GM21825 (cell line): ENCODE data around the gene STX4.
A peak's percentile ranks its signal among the peaks of the same experiment; 100 is the strongest.

Source experiments
- ATAC-seq: cut with Tn5 transposase; IDR thresholded peaks from one replicate; pipeline ENCODE4 v1.9.1; 2021; ENCODE audit warnings: mild to moderate bottlenecking, moderate library complexity; ENCODE audit not compliant: unreplicated experiment

Gene STX4, protein sequence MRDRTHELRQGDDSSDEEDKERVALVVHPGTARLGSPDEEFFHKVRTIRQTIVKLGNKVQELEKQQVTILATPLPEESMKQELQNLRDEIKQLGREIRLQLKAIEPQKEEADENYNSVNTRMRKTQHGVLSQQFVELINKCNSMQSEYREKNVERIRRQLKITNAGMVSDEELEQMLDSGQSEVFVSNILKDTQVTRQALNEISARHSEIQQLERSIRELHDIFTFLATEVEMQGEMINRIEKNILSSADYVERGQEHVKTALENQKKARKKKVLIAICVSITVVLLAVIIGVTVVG

DNA sequence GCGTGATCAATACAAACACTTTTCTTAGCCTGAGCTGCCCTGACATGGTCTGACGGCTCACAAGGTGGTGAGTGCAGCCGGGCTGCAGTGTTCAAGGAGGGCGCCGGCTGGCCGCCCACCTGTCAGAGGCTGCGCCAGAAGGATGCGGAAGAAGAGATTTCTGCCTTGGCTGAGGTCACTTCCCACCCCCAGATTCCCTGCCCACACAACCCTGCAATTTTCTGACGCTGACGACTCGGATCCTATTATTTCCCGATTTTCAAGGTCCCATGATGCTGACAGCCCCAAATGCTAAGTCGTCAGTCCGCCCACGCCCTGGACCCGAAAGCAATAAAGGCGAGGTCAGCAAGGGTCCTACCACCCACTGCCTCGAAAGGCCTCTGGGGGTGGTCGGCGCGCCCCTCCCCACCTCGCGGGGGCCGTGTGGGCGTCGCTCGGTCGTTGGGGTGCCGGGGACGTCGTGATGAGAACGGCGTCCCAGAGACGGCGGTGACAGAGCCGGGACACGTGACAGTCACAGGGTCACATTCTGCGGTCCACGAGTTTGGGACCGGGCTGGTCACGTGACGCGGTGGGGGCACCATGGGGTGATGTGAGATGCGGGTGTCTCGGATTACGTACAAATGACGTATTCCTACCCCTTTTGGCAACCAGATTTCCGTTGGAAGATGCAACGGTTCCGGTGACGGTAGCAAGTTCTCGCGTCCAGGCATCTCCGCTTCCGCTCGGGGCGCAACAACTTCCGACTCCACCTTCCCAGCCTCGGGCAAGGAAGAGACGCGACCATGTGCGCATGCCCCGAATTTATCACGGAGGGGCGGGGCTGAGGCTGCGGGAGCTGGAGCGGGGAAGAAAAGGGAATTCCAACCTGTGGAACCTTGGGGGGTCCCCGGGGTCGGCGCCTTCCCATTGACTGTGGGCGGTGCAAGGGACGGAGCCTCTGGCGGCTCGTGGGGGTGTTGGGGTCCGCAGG lies at the start of gene STX4:
Gene STX4, plus strand, starts transcription at position 823 of the 973 bp plus-strand sequence. CDS start 248 bp downstream, outside the sequence.
- ATAC-seq: peak; percentile 70

DNA sequence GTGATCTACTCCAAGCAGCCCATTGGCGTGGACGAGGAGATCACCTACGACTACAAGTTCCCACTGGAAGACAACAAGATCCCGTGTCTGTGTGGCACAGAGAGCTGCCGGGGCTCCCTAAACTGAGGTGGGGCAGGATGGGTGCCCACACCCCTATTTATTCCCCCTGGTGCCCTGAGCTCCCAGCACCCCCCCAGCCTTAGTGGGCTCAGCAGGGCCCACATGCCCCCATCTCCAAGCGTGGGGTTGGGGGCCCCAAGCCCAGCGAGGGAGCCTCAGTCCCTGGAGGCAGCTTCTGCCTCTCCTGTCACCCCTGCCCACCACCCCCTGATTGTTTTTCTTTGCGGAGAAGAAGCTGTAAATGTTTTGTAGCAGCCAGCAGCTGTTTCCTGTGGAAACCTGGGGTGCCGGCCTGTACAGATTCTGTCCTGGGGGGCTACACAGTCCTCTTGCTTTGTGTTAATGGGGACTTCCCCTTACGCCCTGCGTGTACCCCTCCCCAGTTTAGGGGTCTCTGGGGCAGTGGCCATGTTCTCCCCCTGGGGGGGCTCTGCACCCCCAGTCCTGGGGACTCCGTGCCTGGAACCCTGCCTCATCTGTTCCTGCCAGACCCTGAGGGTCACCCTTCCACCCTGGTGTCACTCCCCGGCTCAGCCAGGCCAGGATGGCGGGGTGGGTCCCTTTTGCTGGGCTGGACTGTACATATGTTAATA lies 49.3 kb upstream of the STX4 start:
- ATAC-seq: no peak

DNA sequence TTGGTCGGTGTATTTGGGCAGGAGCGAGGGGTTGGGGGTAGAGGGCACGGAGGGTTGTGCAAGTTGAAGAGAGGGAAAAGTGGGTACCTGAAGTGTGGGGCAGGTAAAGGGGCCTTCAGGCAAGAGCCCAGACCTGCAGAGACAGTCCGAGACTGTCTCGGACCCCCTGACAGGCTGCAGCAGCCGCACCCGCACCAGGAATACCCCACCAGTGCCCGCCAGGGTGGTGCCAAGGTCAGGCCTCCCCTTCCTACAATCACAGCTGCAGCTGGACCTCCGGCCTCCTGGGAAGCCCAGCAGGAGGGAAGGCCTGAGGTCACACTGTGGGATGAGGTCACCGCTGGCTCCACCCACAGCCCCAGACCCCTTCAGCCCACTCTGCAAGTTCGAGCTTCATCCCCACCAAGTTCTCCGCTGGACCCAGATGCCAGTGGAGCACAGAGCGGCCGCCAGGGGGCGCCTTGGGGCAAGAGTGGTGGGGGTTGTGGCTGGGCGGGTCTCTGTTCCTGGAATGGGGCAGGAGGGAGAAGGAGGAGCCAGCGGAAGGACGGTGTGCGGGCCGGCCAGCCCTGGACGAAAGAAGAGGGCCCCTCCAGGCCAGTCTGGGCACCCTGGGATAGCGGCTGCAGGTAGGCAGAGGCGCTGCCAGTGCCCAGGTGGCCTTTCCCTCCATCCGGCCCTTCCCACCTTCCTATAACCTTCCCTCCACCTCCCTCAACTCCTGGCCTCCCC lies 48.5 kb upstream of the STX4 start, which contains the start of gene HSD3B7:
Gene HSD3B7, plus strand, starts transcription at position 539 of the 732 bp plus-strand sequence. CDS start 452 bp downstream, outside the sequence.
- no peak for ATAC-seq

DNA sequence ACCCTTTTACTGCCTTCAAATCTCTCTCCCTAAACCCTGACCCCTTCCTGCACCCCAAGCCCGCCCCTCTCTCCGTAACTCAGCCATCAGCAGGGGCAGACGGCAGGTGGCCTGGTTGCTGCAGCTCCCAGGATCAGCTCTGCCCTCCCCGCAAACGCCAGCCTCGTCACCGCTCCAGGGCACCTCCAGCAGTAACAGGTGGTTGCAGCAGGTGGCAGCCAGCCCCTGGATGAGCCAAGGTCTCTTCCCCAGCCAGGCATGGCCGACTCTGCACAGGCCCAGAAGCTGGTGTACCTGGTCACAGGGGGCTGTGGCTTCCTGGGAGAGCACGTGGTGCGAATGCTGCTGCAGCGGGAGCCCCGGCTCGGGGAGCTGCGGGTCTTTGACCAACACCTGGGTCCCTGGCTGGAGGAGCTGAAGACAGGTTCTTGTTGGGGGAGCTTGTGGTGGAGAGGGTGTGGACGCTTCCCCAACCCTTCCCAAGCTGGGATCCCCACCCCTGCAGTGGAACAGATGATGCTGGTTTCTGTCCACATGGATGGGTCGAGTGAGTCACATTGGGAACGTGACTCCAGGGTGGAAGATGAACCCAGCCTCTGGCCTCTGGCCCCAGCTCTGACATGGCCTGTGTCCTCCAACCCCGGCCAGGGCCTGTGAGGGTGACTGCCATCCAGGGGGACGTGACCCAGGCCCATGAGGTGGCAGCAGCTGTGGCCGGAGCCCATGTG lies 47.8 kb upstream of the STX4 start:
- no peak for ATAC-seq

DNA sequence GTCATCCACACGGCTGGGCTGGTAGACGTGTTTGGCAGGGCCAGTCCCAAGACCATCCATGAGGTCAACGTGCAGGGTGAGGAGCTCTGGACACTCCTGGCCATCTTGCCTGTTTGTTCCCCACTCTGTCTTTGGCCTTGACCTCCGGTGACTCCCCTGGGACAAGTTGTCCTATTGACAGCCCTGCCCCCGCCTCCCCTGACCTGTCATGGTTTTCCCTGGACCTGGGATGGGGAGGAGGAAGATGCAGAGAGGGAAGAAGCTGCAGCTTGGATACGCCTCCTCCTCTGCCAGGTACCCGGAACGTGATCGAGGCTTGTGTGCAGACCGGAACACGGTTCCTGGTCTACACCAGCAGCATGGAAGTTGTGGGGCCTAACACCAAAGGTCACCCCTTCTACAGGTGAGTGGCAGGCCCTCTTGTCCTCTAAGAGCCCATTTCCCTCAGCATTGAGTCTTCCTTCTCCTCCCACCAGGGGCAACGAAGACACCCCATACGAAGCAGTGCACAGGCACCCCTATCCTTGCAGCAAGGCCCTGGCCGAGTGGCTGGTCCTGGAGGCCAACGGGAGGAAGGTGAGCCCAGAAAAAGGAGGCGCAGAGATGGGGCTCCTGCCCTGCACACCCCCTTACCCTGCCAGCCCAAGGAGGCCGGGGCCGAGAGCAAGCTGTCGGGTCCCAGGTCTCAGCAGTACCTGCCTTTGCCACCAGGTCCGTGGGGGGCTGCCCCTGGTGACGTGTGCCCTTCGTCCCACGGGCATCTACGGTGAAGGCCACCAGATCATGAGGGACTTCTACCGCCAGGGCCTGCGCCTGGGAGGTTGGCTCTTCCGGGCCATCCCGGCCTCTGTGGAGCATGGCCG lies 47.0 kb upstream of the STX4 start:
- ATAC-seq: no peak

DNA sequence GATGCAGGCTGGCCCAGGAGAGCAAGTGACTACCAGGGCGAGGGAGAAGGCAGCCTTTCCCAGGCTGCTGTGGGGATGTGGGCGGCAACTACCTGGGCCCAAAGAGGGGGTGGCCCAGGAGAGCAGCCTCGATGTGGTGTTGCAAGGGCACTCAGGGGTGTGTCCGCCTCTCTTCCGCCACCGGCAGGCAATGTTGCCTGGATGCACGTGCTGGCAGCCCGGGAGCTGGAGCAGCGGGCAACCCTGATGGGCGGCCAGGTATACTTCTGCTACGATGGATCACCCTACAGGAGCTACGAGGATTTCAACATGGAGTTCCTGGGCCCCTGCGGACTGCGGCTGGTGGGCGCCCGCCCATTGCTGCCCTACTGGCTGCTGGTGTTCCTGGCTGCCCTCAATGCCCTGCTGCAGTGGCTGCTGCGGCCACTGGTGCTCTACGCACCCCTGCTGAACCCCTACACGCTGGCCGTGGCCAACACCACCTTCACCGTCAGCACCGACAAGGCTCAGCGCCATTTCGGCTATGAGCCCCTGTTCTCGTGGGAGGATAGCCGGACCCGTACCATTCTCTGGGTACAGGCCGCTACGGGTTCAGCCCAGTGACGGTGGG lies 45.7 kb upstream of the STX4 start:
- ATAC-seq: no peak

DNA sequence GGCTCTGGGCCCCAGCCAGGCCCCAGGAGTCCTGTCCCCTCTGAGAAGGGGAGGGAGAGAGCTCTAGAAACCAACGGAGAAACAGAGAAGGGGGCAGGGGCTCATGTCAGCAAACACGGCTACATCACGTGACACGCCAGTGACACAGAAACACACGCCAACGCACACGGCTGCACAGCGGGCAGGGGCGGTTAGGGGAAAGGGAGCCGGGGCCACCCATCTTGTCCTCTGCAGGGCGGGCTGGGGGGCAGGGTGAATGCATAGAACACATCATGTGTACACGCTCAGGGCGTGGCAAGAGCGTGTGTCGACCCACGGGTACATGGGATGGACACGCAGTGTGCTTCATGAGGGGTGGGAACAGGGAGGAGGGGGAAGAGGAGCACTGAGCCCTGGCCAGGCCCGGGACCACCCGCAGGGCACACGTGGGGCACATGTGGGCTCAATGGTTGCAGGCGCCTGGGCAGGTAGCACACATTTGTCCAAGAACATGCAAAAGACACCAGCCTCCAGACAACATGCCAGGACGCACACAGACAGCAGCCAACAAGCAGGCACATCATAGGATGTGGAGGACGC lies 43.8 kb upstream of the STX4 start:
- no peak for ATAC-seq

DNA sequence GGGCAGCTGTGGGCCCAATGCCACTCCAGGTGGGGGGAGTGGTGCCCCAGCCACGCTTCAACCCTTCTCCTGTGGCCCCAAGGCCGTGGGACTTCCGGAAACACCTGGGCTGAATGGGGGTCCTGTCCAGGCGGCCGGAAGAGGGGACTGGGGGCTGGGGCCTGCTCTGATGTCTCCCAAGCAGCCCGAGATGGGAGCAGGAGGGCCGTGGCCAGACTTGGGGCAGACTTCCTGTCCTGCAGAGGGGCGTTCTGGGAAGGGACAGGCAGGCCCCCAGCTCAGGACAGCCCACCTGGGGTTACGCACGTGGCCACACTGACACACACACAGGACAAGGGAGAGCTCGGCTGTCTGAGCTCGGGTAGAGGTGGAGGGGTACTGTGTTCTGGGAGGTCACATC lies 43.3 kb upstream of the STX4 start:
- ATAC-seq: no peak

DNA sequence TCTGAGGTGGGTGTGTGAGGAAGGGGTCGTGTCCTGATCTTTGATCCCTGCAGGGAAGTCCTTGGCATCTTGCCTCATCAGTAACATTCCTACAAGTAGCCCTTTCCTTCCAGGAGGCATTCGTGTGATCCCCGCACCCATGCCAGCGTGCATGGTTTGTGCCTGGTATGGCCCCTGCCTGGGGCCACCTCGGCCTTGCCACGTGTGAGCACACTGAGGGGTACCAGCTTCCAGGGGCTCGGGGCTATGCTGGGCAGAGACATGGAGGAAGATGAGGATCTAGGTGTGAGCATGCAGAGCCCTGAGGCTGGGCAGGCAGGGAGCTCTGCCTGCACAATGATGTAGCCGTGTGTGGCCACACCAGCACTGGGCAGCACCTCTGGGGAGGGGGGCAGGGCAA lies 42.3 kb upstream of the STX4 start:
- ATAC-seq: no peak

DNA sequence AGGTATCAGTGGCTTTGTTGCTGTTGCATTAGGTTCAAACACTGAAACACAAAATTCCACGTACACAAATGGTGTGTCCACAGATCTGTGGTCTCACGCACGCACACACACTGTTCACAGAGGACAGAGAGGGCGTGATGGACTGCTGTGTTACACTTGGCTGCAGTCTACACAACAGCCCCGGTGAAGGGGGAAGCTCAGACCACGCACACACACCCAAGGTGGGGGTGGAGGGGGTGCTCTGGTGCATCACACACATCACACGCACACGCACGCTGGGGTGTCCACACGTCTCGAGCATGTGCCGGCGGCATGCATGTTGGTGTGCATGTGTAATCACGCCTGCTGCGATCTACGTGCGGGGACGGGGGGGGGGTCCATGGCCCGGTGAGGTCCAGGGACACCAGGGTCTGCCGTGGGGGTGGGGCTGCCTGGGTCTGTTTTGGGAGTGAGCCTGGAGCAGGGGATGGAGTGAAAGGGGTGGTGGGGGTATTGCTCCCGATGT lies 41.0 kb upstream of the STX4 start:
- ATAC-seq: no peak

DNA sequence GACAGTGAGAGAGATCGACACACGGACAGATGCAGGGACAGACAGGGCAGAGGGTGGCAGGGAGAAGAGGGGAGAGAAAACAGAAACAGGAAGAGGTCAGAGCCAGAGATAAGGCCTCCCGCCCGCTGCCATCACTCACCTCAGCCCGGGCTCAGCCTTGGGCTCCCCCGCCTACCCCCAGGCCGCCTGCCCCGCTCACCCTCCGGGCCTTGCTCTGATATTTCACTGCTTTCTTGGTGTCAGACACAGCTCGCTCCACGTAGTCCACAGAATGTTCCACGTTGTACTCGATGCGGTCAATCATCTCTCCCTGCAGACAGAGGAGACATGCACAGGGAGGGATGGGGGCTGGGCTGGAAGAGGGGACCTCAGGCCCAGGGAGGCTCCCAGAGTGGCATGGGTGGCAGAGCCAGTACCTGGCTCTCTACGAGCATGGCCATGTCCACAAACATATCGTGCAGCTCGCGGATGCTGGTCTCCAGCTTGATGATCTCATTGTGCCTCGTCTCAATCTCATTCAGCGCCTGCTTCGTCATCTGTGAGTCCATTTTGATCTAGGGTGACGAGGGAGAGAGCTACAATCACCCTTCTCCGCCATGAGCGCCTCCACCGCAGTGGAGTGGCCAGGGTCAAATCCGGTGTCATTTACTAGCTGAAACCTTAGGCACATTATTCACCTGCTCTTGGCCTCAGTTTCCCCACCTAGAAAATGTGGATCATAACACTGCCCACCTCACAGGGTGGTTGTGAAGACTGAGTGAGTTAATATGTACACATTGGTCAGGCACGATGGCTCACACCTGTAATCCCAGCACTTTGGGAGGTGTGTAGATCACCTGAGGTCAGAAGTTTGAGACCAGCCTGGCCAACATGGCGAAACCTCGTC lies 40.2 kb upstream of the STX4 start:
- ATAC-seq: no peak

DNA sequence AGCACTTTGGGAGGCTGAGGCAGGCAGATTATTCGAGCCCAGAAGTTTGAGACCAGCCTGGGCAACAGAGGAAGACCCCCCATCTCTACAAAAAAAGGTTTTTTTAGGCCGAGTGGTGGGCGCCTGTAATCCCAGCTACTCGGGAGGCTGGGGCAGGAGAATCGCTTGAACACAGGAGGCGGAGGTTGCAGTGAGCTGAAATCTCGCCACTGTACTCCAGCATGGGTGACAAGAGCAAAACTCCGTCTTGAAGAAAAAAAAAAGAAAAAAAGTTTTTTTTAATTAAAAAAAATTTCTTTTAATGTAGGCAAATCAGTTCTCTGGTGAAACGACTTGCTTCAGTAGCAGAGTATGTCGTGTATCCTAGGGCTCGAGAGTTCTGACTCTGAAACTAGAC lies 37.4 kb upstream of the STX4 start:
- no peak for ATAC-seq

DNA sequence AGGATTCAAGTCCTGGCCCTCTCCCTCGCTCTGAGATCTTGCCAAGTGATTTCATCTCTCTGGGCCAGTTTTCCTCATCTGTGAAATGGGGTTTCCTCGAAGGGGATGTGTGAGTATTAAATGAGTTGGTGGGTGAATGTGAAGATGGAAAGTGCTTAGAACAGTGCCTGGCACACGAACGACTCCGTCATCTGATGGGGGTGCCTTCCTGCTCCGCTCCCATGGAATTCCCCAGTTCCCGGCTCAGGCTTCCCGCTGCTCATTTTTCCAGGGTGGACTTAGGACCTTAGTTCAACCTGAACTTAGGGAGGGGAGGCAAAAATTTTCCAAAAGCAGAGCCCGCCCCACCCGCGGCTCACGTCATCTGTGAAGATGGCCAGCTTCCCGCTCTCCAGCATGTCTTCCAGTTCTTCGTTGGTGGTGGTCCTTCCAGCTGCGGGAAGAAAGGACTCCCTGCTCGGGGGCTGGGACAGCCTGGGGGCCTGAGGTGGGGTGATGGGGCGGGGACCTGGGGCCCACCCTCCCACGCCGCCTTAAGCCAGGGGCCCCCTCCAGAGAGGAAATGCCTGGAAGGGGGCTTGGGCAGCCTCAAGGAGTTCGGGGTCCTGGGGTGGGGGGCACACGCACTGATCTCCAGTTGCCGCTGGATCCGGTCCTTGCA lies 36.9 kb upstream of the STX4 start:
- no peak for ATAC-seq

DNA sequence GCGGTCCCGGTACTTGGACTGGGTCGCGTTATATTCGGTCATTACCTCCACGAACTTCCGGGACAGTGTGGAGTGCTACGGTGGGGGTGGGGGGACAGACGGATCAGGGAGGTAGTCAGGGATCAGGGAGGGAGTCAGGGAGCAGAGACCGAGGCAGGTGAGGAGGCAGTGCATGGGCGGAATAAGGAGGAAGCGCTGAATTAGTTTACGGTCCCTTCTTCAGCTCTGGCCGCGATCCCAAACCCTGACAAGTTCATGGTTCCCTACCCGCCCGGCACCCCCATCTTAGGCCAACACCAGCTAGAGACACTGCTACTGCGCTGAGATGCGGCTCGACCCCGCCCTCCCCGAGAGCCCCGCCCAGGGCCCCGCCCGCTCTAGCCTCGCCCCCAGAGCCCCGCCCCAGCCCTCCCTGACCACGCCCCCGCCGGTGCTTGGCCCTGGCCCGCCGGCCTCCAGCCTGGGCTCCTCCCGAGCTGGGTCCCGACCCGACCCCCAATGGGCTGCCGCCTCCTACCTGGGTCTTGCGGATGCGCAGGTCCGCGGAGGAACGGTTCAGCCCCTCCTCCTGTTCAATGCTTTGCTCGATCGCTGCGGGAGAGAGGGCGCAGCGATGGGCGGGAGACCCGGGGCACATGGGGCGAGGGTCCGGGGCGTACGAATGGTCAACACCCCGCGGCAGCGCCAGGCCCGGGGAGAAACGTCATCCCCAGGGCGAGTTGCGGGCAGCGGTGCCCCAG lies 36.2 kb upstream of the STX4 start:
- ATAC-seq: peak; percentile 79
